Activated naive CD4-positive, alpha-beta T cell treated with anti-CD3 and anti-CD28 coated beads, Interleukin-2, amount 50 U/mL, for 16 hours (primary cell): ENCODE data around the gene EEF1A2.
"Not testable (repeated sequence)": the region's sequence is repeated elsewhere in the genome, so short reads cannot be mapped to it uniquely, and the experiment has no call there.

Experiments used
- DNase-seq: peaks from one replicate; pipeline ENCODE4 v3.0.0-alpha.2; 2020

The EEF1A2 gene

DNA sequence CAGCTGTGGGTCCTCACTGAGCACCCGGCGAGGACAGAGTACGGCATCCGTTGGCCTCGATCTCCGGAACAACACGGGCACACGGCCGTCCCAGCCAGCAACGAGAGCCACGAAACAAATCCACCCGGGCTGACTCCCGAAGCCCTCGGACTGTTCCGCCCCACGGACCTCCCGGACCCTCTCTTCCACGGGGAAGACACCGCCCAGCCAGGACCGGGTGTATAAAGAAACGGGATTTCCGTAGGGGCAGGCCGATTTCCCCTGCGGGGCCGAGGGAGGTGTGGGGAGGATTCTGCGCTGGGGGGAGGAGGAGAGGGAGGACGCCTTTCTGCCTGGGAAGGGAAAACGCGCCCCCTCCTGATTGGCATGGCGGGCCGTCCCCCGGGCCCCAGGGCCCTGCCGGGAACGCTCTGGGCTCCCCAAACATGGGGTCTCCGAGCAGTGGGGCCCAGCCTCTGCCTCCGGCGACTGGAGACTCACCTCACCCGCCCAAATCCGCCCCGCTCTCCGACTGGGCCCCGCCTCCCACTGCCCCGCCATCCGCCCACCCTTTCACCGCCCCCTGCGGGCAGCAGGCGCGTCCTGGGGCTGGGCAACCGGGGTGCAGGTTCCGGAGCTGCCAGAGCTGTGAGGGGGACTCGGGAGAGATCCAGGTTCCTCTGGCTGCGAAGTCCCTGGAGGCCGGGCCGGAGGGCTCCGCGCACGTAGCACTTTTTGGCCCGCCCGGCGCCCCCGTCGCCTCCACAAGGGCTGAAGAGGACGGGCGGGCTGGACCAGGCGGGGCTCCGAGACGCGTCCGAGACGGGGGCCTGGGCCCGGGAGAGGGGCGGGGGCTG, 21.0 kb upstream of the EEF1A2 start:
- DNase-seq: peak; percentile 57

DNA sequence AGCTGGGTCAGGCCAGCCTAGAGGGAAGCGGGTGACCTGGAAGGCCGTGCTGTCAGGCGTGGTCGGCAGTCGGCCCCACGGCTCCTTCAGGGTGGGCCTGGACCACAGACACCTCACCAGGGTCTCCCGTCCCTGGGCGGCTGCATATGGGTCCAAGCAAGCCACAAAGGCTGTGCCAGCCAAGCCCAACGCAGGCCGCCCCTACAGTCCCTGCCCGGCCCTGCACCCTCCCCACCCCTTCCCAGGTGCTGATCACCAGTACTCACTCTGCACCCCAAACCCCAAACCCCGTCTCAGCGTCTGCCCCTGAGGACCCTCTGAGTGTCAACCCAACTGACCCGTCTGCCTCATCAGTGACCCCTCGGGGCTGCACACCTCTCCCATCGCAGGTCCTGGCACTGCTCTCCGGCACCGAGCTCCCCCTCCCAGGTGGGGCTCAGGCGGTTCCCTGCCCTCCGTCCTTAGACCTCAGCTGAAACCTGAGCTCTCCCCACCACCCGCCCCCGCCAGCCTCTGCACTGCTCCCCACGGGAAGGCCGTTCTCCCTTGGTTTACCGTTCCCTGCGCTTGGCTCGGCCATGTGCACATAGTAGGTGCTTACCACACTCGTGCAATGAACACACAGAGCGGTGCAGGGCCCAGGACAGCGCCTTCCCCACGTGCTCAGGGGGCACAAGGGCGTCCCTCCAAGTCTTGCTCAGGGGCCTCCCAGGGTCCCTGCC, 20.2 kb upstream of the EEF1A2 start:
- DNase-seq: no peak

- no peak for DNase-seq
Measured at GRCh38 chr20:63518351-63518861, 19.5 kb upstream of the EEF1A2 start.

- no peak for DNase-seq
Measured at GRCh38 chr20:63517376-63518309, 18.8 kb upstream of the EEF1A2 start.

DNA sequence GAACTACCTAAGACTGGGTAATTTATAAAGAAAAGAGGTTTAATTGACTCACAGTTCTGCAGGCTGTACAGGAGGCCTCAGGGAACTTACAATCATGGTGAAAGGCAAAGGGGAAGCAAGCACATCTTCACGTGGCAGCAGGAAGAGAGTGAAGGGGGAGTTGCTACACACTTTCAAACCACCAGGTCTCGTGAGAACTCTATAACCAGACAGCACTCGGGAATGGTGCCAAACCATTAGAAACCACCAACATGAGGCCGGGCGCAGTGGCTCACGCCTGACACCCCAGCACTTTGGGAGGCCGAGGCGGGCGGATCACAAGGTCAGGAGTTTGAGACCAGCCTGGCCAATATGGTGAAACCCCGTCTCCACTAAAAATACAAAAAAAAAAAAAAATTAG, 15.6 kb upstream of the EEF1A2 start:
- DNase-seq: not testable (repeated sequence)

- no peak for DNase-seq
Measured at GRCh38 chr20:63513207-63513606, 14.3 kb upstream of the EEF1A2 start.

GRCh38 chr20:63509088-63509564, 10.2 kb upstream of the EEF1A2 start:
- no peak for DNase-seq

DNA sequence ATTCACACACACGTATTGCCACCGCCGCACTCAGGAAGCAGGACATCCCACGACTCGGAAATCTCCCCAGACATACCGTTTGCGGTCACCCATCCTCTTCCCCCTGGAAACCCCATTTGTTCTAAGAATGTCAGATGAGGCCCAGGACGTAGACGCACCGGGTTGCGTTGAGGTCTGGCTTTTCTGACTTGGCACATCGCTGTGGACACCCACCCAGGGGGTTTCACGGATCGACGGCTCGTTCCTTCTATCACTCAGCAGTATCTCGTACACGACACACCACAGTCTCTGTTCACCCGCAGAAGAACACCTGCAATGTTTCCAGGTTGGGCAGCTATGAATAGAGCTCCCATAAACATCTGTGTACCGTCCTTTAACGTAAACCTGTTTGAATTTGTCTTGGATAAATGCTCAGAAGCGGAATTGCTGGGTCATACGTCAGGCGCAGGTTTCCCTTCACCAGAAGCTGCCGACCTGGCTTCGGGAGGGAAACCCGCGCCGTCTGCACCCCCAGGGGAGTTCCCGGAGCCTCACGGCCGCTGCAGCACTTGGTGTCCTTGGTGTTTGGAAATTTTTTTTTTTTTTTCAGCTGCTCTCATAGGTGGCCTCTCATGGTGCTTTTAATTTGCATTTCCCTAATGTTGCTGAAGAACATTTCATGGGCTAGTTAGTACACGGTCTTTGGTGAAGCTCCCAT, 9.3 kb upstream of the EEF1A2 start:
- DNase-seq: no peak

DNA sequence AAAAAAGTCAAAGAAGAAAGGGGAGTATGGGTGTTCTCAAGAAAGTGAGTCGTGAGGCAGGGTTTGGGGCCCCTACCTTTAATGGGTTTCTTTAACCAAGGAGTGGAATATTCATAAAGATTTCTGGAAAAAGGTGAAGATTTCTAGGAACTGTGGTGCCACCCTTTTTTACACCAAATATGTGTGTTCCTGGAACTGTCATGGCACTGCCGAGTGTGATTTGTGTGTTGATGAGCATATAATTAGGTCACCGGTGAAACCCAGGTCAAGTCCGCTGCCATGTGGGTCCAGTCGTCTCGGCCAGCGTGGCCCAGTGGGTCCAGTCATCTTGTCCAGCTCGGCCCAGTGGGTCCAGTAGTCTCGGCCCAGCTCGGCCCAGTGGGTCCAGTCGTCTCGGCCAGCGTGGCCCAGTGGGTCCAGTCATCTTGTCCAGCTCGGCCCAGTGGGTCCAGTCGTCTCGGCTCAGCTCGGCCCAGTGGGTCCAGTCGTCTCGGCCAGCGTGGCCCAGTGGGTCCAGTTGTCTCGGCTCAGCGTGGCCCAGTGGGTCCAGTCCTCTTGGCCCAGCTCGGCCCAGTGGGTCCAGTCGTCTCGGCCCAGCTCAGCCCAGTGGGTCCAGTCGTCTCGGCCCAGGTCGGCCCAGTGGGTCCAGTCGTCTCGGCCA, 8.3 kb upstream of the EEF1A2 start:
- DNase-seq: no peak

DNA sequence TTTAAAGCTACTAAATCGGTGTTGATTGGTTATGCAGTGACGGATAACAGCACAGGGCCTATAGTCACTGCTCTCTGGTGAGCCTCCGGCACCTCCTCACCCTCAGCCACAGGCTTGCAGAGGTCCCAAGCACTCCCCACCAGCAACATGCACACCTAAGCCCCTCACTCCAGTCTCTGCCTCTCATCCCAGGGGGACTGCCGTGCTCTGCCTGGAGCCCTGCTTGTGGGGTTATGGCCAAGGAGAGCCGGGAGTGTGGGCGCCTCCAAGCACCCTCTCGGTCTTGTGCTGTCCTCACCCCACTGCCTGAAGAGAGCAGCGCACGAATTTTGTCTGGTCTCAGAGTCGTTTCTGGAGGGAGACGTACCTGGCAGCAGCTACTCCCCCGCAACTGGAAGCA, 6.8 kb upstream of the EEF1A2 start:
- no peak for DNase-seq

DNA sequence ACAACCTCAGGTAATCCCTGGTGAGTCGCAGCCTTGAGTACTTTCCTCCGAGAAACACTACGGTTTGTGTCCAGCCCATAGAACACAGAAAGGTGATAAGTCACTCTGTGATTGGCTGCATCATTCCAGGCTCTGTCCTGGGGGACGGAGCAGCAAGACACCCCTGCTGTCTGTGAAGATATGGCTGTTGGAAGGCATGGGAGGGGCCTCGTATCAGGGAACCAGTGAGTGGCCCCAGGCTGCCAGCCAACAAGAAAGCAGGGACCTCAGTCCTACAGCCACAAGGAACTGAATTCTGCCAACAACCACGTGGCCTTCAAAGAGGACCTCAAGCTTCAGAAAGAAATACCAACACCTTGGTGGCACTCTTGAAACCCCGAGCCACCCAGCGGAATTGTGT, 6.4 kb upstream of the EEF1A2 start:
- no peak for DNase-seq

DNA sequence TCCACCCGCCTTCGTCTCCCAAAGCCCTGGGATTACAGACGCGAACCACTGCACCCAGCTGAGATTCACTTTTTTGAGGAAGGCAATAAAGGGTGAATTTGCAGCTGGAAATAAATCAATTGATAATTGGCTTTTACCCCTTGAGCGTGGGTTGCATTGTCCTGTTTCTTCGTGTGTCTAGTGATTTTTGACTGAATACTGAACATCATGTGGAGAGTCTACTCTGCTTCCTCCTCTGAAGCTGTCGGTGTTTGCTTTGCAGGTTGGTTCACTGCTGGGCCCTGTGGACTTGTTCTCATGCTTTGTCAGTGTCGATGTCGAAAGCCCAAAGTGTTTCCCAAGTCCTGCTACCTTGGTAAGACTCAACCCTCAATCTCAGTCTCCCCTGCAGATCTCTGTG, 5.8 kb upstream of the EEF1A2 start:
- no peak for DNase-seq

DNA sequence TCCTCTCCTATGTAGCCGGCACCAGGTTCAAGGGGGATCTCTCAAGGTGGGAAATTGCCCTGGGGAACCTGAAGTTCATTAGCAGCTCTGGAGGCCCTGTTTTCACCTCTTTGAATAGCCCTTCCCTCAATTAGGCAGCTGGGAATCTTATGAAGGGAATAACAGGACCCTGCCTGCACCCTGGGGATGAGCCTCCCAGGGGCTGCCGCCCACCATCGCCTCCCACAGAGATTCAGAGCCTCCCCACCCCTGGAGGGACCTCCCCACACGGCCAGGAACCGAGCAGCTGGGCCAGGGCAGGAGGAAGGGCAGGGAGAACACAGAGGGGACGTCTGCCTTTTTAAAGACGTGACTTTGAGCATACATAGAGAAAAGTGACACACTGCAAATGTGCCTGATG, 4.6 kb upstream of the EEF1A2 start:
- DNase-seq: no peak

DNA sequence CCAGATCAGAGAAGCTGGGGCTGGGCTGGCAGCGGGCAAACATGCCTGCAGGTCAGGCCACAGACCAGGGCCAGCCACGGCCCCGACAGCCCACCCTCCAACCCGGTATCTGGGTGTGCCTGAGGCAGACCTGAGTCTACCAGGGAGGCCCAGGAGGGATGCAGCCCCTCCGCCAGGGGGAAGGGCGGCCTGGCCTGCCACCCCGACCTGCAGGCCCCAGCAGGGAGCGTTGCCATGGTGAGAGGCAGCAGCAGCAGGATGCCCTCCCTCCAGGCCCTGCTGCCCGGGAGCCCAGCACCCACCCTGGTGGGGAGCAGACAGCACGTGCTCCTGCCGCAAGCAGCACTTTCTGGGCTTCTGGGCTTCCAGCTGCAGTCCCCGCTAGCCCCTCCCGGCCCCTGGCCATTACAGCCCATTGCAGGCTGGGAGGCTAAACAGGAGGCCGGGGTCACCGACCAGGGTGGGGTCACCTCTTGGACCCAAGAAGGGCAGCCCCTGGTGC, 3.8 kb upstream of the EEF1A2 start:
- DNase-seq: no peak

DNA sequence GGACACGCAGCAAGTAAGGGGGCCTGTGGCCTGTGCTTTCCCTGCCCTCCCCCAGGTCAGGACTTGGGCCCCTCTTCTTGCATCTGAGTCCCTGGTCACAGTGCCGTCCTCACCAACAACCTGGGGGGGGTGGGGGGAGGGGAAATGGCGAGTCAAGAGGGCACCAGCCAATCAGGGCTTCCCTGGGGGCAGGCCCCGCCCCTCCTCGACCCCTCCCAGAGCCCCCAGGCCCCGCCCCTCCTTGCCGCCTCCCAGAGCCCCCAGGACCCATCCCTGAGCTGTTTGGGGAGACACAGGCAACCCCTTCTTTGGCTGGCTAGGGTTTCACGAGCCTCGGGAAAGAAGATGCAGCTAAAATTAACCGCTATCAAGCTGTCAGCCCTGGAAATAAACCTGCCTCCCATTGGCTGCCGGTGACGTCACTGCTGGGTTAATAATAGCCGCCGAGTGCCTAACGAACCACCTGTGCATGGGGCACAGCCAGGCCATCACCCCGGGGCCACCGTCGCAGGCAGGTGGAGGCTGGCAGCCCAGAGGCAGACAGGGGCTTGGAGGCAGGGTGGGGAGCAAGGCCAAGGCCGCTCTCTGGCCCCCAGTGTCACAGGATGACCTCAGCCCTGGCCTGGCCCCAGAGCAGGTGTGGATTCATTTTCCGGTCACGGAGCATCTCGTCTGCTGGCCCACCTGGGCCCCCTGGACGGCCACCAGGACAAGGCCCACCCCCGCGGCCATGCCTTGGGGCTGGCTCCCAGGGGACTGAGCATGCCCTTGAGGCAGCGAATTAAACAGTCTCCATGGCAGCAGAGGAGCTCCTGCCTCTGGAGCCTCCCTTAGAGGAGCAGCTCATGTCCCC, 3.2 kb upstream of the EEF1A2 start:
- no peak for DNase-seq

- DNase-seq: no peak
Measured at GRCh38 chr20:63500902-63501817, 2.3 kb upstream of the EEF1A2 start.

DNA sequence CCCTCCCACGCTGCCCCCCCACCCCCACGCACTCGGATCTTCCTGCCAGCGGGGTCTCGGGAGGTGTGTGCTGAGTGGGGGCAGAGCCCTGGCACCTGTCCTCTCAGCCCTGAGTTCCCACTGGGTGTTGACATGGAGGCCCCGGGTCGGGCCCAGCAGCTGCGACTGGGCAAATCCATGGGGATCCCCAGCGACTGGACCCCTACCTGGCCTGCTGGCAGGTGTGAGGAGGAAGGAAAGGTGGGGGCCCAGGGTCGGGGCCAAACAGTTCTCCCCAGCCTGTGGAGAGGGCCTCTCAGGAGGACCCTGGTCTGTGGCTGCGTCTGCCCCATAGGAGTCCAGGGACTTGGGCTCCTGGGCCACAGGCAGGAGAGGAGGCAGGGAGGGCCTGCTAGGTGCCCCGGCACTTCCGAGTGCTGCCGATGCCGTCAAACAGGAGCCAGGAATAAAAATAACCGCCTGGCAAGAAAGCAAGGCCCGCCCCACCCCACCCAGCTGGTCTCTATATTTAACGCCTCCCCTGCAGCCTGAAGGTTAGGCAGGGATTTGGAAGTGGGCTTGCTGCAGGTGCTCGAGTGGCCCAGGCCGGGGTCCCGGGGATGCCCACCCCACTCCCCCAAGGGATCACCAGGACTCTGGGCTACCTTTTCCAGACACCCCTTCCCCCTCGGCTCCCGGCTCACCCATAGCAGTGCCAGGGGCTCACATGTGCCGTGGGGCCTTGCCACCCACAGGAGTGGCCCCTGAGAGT, 1.4 kb upstream of the EEF1A2 start:
- DNase-seq: no peak

GRCh38 chr20:63499338-63499969, 571 bp upstream of the EEF1A2 start:
- DNase-seq: no peak
